H9 (cell line): Measurements from ENCODE around the gene SPTBN1. TPM values are rescaled to one million over a fixed set of nuclear protein-coding genes. Genes with fewer than 3 reads are reported as not detected.

ENCODE experiments used
- DNase-seq: peaks from one replicate; pipeline ENCODE4 v3.0.0-alpha.2; 2017
- H2AFZ ChIP-seq: one replicate; pipeline ENCODE4 v1.6.1; 2013; ENCODE audit warnings: mild to moderate bottlenecking, low read length, control low read depth, moderate library complexity
- H2AK5ac ChIP-seq: 2 replicates; pipeline ENCODE4 v1.6.1; 2013; ENCODE audit warnings: low read length, control low read depth, mixed read lengths; ENCODE audit not compliant: insufficient read length
- H2BK120ac ChIP-seq: one replicate; pipeline ENCODE4 v1.6.1; 2013; ENCODE audit warnings: low read depth, mild to moderate bottlenecking, low read length, control low read depth, inconsistent platforms; ENCODE audit not compliant: poor library complexity, severe bottlenecking
- H2BK12ac ChIP-seq: 2 replicates; pipeline ENCODE4 v1.6.1; 2013; ENCODE audit warnings: low read length, control low read depth, mixed read lengths, low read depth; ENCODE audit not compliant: insufficient read length
- H2BK15ac ChIP-seq: 2 replicates; pipeline ENCODE4 v1.6.1; 2013; ENCODE audit warnings: low read depth, low read length, control low read depth
- H2BK20ac ChIP-seq: one replicate; pipeline ENCODE4 v1.6.1; 2013; ENCODE audit warnings: low read depth, mild to moderate bottlenecking, low read length, control low read depth, inconsistent platforms; ENCODE audit not compliant: poor library complexity, severe bottlenecking
- H2BK5ac ChIP-seq: 2 replicates; pipeline ENCODE4 v1.6.1; 2013; ENCODE audit warnings: low read length, control low read depth, mixed read lengths; ENCODE audit not compliant: insufficient read length
- H3K14ac ChIP-seq: 2 replicates; pipeline ENCODE4 v1.6.1; 2013; ENCODE audit warnings: low read length, control low read depth; ENCODE audit not compliant: insufficient read depth
- H3K18ac ChIP-seq: 2 replicates; pipeline ENCODE4 v1.6.1; 2013; ENCODE audit warnings: low read depth, mild to moderate bottlenecking, mixed read lengths, low read length, control low read depth; ENCODE audit not compliant: insufficient read length
- H3K23ac ChIP-seq: 2 replicates; pipeline ENCODE4 v1.6.1; 2013; ENCODE audit warnings: low read length, control low read depth, mixed read lengths, low read depth; ENCODE audit not compliant: insufficient read length
- H3K23me2 ChIP-seq: 2 replicates; pipeline ENCODE4 v1.6.1; 2013; ENCODE audit warnings: low read depth, mild to moderate bottlenecking, mixed read lengths, low read length, control low read depth; ENCODE audit not compliant: insufficient read length, poor library complexity, severe bottlenecking
- H3K27ac ChIP-seq: 2 replicates; pipeline ENCODE4 v1.5.1; 2013; ENCODE audit warnings: low read length, control low read depth, mixed read lengths, low read depth; ENCODE audit not compliant: insufficient read length
- H3K27me3 ChIP-seq: 2 replicates; pipeline ENCODE4 v1.6.1; 2013; ENCODE audit warnings: low read length, control low read depth, inconsistent platforms; ENCODE audit not compliant: insufficient read depth
- H3K4ac ChIP-seq: 2 replicates; pipeline ENCODE4 v1.6.1; 2013; ENCODE audit warnings: low read depth, mild to moderate bottlenecking, control low read depth, inconsistent platforms, low read length, moderate library complexity
- H3K4me1 ChIP-seq: 2 replicates; pipeline ENCODE4 v1.6.1; 2013; ENCODE audit warnings: low read length, control low read depth, inconsistent platforms; ENCODE audit not compliant: insufficient read depth
- H3K4me2 ChIP-seq: 2 replicates; pipeline ENCODE4 v1.6.1; 2013; ENCODE audit warnings: low read length, control low read depth, mixed read lengths; ENCODE audit not compliant: insufficient read length, insufficient read depth
- H3K56ac ChIP-seq: 2 replicates; pipeline ENCODE4 v1.6.1; 2013; ENCODE audit warnings: low read depth, mild to moderate bottlenecking, mixed read lengths, low read length, control low read depth; ENCODE audit not compliant: insufficient read length
- H3K79me1 ChIP-seq: 2 replicates; pipeline ENCODE4 v1.6.1; 2013; ENCODE audit warnings: low read depth, mild to moderate bottlenecking, moderate library complexity, low read length, control low read depth, inconsistent platforms; ENCODE audit not compliant: insufficient read depth, poor library complexity, severe bottlenecking
- H3K79me2 ChIP-seq: 2 replicates; pipeline ENCODE4 v1.6.1; 2013; ENCODE audit warnings: low read length, control low read depth, inconsistent platforms; ENCODE audit not compliant: insufficient read depth
- H3K9ac ChIP-seq: 2 replicates; pipeline ENCODE4 v1.6.1; 2013; ENCODE audit warnings: low read length, control low read depth, mixed read lengths; ENCODE audit not compliant: insufficient read length; ENCODE audit errors: extremely low read depth
- H3K9me3 ChIP-seq: one replicate; pipeline ENCODE4 v1.6.1; 2013; ENCODE audit warnings: low read depth, low read length, inconsistent platforms; ENCODE audit not compliant: control insufficient read depth
- H3T11ph ChIP-seq: one replicate; pipeline ENCODE4 v1.6.1; 2013; ENCODE audit warnings: mild to moderate bottlenecking, low read length, control low read depth, inconsistent platforms
- H4K20me1 ChIP-seq: one replicate; pipeline ENCODE4 v1.6.1; 2013; ENCODE audit not compliant: control insufficient read depth, insufficient read length, insufficient read depth
- H4K5ac ChIP-seq: 2 replicates; pipeline ENCODE4 v1.6.1; 2013; ENCODE audit warnings: low read depth, mild to moderate bottlenecking, mixed read lengths, low read length, control low read depth; ENCODE audit not compliant: insufficient read length
- H4K8ac ChIP-seq: replicated peaks from 2 replicates; pipeline ENCODE4 v1.6.1; 2013; ENCODE audit warnings: low read length, control low read depth, mixed read lengths, low read depth; ENCODE audit not compliant: insufficient read length
- H4K91ac ChIP-seq: 2 replicates; pipeline ENCODE4 v1.6.1; 2013; ENCODE audit warnings: low read depth, mild to moderate bottlenecking, moderate library complexity, mixed read lengths, low read length, control low read depth; ENCODE audit not compliant: insufficient read length
- H3K27ac Mint-ChIP-seq, 3 experiments: 2 replicates in 2 of 3; 3 replicates in 1 of 3; pipeline ENCODE4 v1.8.0; 2020 to 2021; ENCODE audit warnings: mixed read lengths in 3 of 3, mild to moderate bottlenecking in 1 of 3, moderate library complexity in 1 of 3
- H3K27me3 Mint-ChIP-seq: 2 replicates; pipeline ENCODE4 v1.8.0; 2021; ENCODE audit warnings: low read depth, mild to moderate bottlenecking, moderate library complexity, mixed read lengths
- H3K36me3 Mint-ChIP-seq, 3 experiments: 2 replicates in 2 of 3; 3 replicates in 1 of 3; pipeline ENCODE4 v1.8.0; 2020 to 2021; ENCODE audit warnings: low read depth in 3 of 3, mixed read lengths in 3 of 3; ENCODE audit not compliant: insufficient read depth in 1 of 3
- H3K4me1 Mint-ChIP-seq, 2 experiments: 2 replicates each; pipeline ENCODE4 v1.8.0; 2020; ENCODE audit warnings: mixed read lengths in 2 of 2
- H3K4me3 Mint-ChIP-seq, 2 experiments: 2 replicates in 1 of 2; 3 replicates in 1 of 2; pipeline ENCODE4 v1.8.0; 2020 to 2021; ENCODE audit warnings: mild to moderate bottlenecking in 2 of 2, mixed read lengths in 2 of 2, moderate library complexity in 1 of 2
- H3K9me3 Mint-ChIP-seq, 2 experiments: 2 replicates in 1 of 2; 3 replicates in 1 of 2; pipeline ENCODE4 v1.8.0; 2020; ENCODE audit warnings: mild to moderate bottlenecking in 2 of 2, mixed read lengths in 2 of 2, moderate library complexity in 1 of 2
- CTCF ChIP-seq: fragments of 200-600 bp; sonication (generic); conservative IDR thresholded peaks from 3 replicates; pipeline ENCODE4 v1.8.0; 2021; ENCODE audit warnings: antibody characterized with exemption, mild to moderate bottlenecking
- WGBS: extraction: QIAGEN DNeasy Blood & Tissue Kit; methylation state at CpG from one replicate; pipeline ENCODE4 v1.1.7; 2013; ENCODE audit warnings: missing lambda C conversion rate, low lambda C conversion rate, mixed read lengths; ENCODE audit not compliant: insufficient read length; ENCODE audit errors: extremely low coverage; 5-methylcytosine and 5-hydroxymethylcytosine counted together
- total RNA-seq: library from RNA; stranded (reverse); gene quantifications from 2 replicates; pipeline ENCODE4 v1.2.1, GENCODE V29; 2021

The SPTBN1 gene
- total RNA-seq, 1 experiment from 2014 or later: 164 TPM

GRCh38 chr2:54572262-54572635 is 116.1 kb downstream of the SPTBN1 start:
- H3K4me3 Mint-ChIP-seq: no peak overlapping the region
- no peak overlapping the region for H3K9ac ChIP-seq
- no peak overlapping the region for H3K4ac ChIP-seq

More at GRCh38 chr2:54572262-54572635, 116.1 kb downstream of the SPTBN1 start:
- Histone ChIP-seq H2AK5ac (no peak overlapping the region), H3K27me3 (no peaks in the 10 kb centered on the region), H3K4me1 (peaks cover 18% of the 10 kb centered on the region), H3T11ph (no peak overlapping the region), H3K27ac (no peak overlapping the region), H2BK15ac (no peak overlapping the region), H3K56ac (no peak overlapping the region), H3K14ac (no peak overlapping the region), H4K5ac (no peak overlapping the region), H2AFZ (no peak overlapping the region), H3K18ac (no peak overlapping the region), H3K4me2 (no peak overlapping the region), H3K79me1 (peaks cover 14% of the 10 kb centered on the region), H3K23me2 (no peaks in the 10 kb centered on the region), H3K79me2 (peaks cover 46% of the 10 kb centered on the region; the same call in 1 of the 2 replicates), H3K9me3 (no peaks in the 10 kb centered on the region), H4K91ac (no peak overlapping the region), H2BK5ac (no peak overlapping the region), H3K23ac (no peak overlapping the region), H2BK20ac (no peak overlapping the region), H4K20me1 (peaks cover 4% of the 10 kb centered on the region), H2BK120ac (no peak overlapping the region), H2BK12ac (no peak overlapping the region), H4K8ac (no peak overlapping the region)
- Mint-ChIP-seq H3K27me3 (no peaks in the 10 kb centered on the region), H3K36me3 (peaks cover 4 to 26% (median 17%) of the 10 kb centered on the region in 3 experiments; a peak in 6 of 7 replicates), H3K4me1 (peaks cover 80 to 86% of the 10 kb centered on the region in 2 experiments), H3K27ac (peak overlapping the region in 2 of 3 experiments; percentile 52 to 73; a peak in 2 of 7 replicates), H3K9me3 (peaks cover 2 to 7% of the 10 kb centered on the region in 2 experiments; a peak in 4 of 5 replicates)
- no CpG with 5 or more reads among the region's 4 CpGs for WGBS
- DNase-seq: no peak
- no peak for TF ChIP-seq CTCF
